Hepatocyte (in vitro differentiated cells): ENCODE measurements around the gene ZBP1. TPM values are rescaled to one million over a fixed set of nuclear protein-coding genes. Genes with fewer than 3 reads are reported as not detected.

Source experiments
- DNase-seq: peaks from one replicate; pipeline ENCODE4 v3.0.0-alpha.2; 2016; ENCODE audit warnings: low spot score
- H2AFZ ChIP-seq: fragments of 200-600 bp; sonication (generic); 2 replicates; pipeline ENCODE4 v1.6.0; 2016; ENCODE audit warnings: antibody characterized with exemption, mild to moderate bottlenecking
- H3K27ac ChIP-seq: fragments of 200-600 bp; sonication (generic); 2 replicates; pipeline ENCODE4 v1.5.1; 2016; ENCODE audit warnings: mild to moderate bottlenecking
- H3K27me3 ChIP-seq: fragments of 200-600 bp; sonication (generic); 2 replicates; pipeline ENCODE4 v1.6.1; 2016
- H3K36me3 ChIP-seq: fragments of 200-600 bp; sonication (generic); replicated peaks from 2 replicates; pipeline ENCODE4 v1.5.1; 2016; ENCODE audit warnings: low read depth; ENCODE audit not compliant: insufficient read depth
- H3K4me1 ChIP-seq: fragments of 200-600 bp; sonication (generic); 2 replicates; pipeline ENCODE4 v1.5.1; 2016; ENCODE audit warnings: mild to moderate bottlenecking, moderate library complexity; ENCODE audit not compliant: insufficient read depth
- H3K4me2 ChIP-seq: fragments of 200-600 bp; sonication (generic); 2 replicates; pipeline ENCODE4 v1.6.0; 2016
- H3K4me3 ChIP-seq: fragments of 200-600 bp; sonication (generic); 2 replicates; pipeline ENCODE4 v1.5.1; 2016; ENCODE audit warnings: mild to moderate bottlenecking
- H3K79me2 ChIP-seq: fragments of 200-600 bp; sonication (generic); 2 replicates; pipeline ENCODE4 v1.6.0; 2017; ENCODE audit warnings: mild to moderate bottlenecking
- H3K9me2 ChIP-seq: fragments of 200-600 bp; sonication (generic); replicated peaks from 2 replicates; pipeline ENCODE4 v1.6.0; 2017; ENCODE audit warnings: mild to moderate bottlenecking; ENCODE audit not compliant: insufficient read depth
- H3K9me3 ChIP-seq: fragments of 200-600 bp; sonication (generic); 2 replicates; pipeline ENCODE4 v1.5.1; 2016; ENCODE audit warnings: low read depth, mild to moderate bottlenecking
- H4K20me1 ChIP-seq: fragments of 200-600 bp; sonication (generic); 2 replicates; pipeline ENCODE4 v1.6.0; 2016; ENCODE audit warnings: mild to moderate bottlenecking; ENCODE audit not compliant: insufficient read depth, poor library complexity, severe bottlenecking
- EZH2 ChIP-seq: fragments of 200-600 bp; sonication (generic); IDR thresholded peaks from 2 replicates; pipeline ENCODE4 v1.6.1; 2016; ENCODE audit warnings: antibody characterized with exemption, mild to moderate bottlenecking, borderline replicate concordance
- EZH2phosphoT487 ChIP-seq: fragments of 200-600 bp; sonication (generic); IDR thresholded peaks from one replicate; pipeline ENCODE4 v1.6.1; 2018; ENCODE audit warnings: antibody characterized with exemption, mild to moderate bottlenecking, low read depth, moderate library complexity; ENCODE audit not compliant: unreplicated experiment, severe bottlenecking
- WGBS: methylation state at CpG from one replicate; pipeline ENCODE4 v1.1.6; 2016; ENCODE audit warnings: low lambda C conversion rate; ENCODE audit errors: missing lambda C conversion rate; 5-methylcytosine and 5-hydroxymethylcytosine counted together
- polyA plus RNA-seq: library from polyadenylated mRNA; unstranded; fragments of >200 nt; fragmentation: Nextera tagmentation; extraction: Ambion mirVana; gene quantifications from 2 replicates; pipeline ENCODE4 v1.2.1, GENCODE V29; 2016
- total RNA-seq: library from RNA; depleted of rRNA; stranded (reverse); fragments of >200 nt; gene quantifications from 2 replicates; pipeline ENCODE4 v1.2.3, GENCODE V29; 2014
- TF ChIP-seq, protein P1 (sequence below): fragments of 200-600 bp; sonication (generic); IDR thresholded peaks from 2 replicates; pipeline ENCODE4 v1.5.1; 2016; ENCODE audit warnings: antibody characterized with exemption, mild to moderate bottlenecking; ENCODE audit not compliant: poor library complexity

Gene ZBP1
- total and polyA plus RNA-seq, 2 experiments from 2014 or later = not detected

DNA sequence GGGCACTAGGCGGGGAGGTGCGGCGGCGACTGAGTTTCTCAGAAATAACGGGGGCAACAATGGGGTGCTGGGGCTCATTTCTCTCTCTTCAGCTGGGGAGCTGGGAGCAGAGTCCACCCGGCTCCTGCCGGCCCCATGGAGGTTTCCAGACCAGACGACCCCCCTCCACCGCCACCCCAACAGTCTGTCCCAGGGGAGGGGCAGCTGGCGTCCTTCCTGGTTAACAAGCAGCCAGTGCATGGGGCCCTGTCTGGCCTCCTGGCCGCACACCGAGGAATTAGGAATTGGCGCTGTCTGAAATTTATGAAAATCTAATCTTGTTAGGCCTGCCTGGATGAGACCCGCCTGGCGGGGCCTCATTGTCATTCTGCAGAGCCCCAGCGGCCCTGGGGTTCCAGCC lies 47.2 kb upstream of the ZBP1 start:
- H3K9me3 ChIP-seq = no peaks in the 10 kb centered on the region
- 89% methylated on average over 16 of the region's 16 CpGs for WGBS
- H3K79me2 ChIP-seq = peaks cover 11% of the 10 kb centered on the region
- no peak overlapping the region for H3K4me2 ChIP-seq
- no peak overlapping the region for H3K27ac ChIP-seq
- no peaks in the 10 kb centered on the region for H3K36me3 ChIP-seq
- no peaks in the 10 kb centered on the region for H3K27me3 ChIP-seq
- peaks cover 27% of the 10 kb centered on the region for H4K20me1 ChIP-seq
- no peak overlapping the region for H2AFZ ChIP-seq
- DNase-seq = no peak
- TF ChIP-seq EZH2 = no peak
- TF ChIP-seq EZH2phosphoT487 = no peak
- TF ChIP-seq, protein P1, sequence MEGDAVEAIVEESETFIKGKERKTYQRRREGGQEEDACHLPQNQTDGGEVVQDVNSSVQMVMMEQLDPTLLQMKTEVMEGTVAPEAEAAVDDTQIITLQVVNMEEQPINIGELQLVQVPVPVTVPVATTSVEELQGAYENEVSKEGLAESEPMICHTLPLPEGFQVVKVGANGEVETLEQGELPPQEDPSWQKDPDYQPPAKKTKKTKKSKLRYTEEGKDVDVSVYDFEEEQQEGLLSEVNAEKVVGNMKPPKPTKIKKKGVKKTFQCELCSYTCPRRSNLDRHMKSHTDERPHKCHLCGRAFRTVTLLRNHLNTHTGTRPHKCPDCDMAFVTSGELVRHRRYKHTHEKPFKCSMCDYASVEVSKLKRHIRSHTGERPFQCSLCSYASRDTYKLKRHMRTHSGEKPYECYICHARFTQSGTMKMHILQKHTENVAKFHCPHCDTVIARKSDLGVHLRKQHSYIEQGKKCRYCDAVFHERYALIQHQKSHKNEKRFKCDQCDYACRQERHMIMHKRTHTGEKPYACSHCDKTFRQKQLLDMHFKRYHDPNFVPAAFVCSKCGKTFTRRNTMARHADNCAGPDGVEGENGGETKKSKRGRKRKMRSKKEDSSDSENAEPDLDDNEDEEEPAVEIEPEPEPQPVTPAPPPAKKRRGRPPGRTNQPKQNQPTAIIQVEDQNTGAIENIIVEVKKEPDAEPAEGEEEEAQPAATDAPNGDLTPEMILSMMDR = no peak
- H3K4me1 ChIP-seq = no peaks in the 10 kb centered on the region
- no peaks in the 10 kb centered on the region for H3K9me2 ChIP-seq
- H3K4me3 ChIP-seq = no peak overlapping the region

DNA sequence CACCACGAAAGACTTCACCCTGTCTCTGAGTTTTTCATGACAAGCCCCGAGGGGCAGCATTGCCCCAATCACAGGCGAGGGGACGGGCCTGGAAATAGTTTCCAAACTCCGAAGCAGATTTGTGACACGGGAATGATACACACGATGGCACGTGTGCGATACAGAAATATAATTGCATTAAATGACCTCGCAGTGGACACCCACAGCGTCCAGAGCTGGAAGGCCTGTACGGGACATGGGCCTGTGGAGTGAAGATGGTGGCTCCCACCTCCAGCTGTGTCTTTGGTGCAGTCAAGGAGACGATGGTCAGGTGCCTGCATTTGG lies 46.6 kb upstream of the ZBP1 start:
- TF ChIP-seq EZH2phosphoT487 (no peak), EZH2 (no peak)
- TF ChIP-seq, protein P1 = no peak
- Histone ChIP-seq H3K9me2 (no peaks in the 10 kb centered on the region), H3K9me3 (no peaks in the 10 kb centered on the region), H3K27ac (no peak overlapping the region), H3K4me2 (no peak overlapping the region), H2AFZ (no peak overlapping the region), H3K4me1 (no peaks in the 10 kb centered on the region), H3K36me3 (no peaks in the 10 kb centered on the region), H4K20me1 (peaks cover 23% of the 10 kb centered on the region), H3K27me3 (no peaks in the 10 kb centered on the region), H3K4me3 (no peak overlapping the region), H3K79me2 (peaks cover 7% of the 10 kb centered on the region)
- no peak for DNase-seq
- WGBS = 86% methylated on average over 13 of the region's 13 CpGs

DNA sequence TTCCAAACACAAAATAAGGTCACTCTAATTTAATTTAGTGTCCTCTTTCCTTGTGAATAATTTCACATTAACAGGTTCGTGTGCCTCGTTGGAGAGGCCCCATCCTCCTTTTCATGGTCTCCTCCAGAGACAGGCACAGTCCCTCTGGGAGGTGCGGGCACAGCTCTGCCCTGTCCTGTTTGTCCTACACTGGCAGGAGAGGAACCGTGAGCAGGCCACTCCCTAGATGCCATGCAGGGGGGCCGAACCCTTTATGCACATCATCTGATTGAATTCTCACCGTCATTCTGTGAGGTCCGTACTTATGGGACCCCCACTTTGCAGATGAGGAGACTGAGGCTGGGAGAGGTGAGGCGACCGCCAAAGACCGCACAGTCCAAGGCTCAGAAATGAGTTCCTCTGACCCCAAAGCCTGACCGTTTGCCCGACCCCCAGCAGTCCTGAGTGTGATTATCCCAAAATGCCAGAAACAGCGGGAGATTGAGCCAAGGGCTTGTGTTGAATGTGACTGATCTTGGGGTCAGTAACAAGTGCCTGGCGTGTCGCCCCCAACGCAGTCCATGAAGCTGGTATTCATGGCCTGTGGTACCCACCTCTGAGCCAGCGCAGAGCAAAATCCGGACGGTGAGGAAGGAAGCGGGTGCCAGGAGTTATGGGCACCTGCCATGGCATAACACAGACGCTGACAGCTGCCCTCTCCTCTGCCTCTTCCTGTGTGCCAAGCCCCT lies 46.0 kb upstream of the ZBP1 start:
- 95% methylated on average over 21 of the region's 21 CpGs for WGBS
- TF ChIP-seq, protein P1 = no peak
- TF ChIP-seq EZH2phosphoT487 = no peak
- TF ChIP-seq EZH2 = no peak
- no peaks in the 10 kb centered on the region for H3K9me3 ChIP-seq
- H3K27me3 ChIP-seq = no peaks in the 10 kb centered on the region
- H3K4me2 ChIP-seq = no peak overlapping the region
- no peaks in the 10 kb centered on the region for H3K36me3 ChIP-seq
- H3K9me2 ChIP-seq = no peaks in the 10 kb centered on the region
- H3K27ac ChIP-seq = no peak overlapping the region
- no peak overlapping the region for H2AFZ ChIP-seq
- peaks cover 20% of the 10 kb centered on the region for H4K20me1 ChIP-seq
- no peaks in the 10 kb centered on the region for H3K4me1 ChIP-seq
- H3K4me3 ChIP-seq = no peak overlapping the region
- peaks cover 5% of the 10 kb centered on the region for H3K79me2 ChIP-seq
- no peak for DNase-seq
